Keratinocyte (primary cell): ENCODE data around the gene CLCN3. TPM values are rescaled to one million over a fixed set of nuclear protein-coding genes. Genes with fewer than 3 reads are reported as not detected.

Source experiments
- DNase-seq: peaks from one replicate; pipeline ENCODE4 v3.0.0-alpha.2; 2011; ENCODE audit warnings: low read depth, missing footprints, low spot score
- FAIRE-seq: peaks from 2 replicates; lab custom pipeline; 2011; peaks lifted over from hg19 to GRCh38; lab: Jason Lieb, UNC
- H2AFZ ChIP-seq: 2 replicates; pipeline ENCODE4 v1.6.0; 2012; ENCODE audit warnings: low read length, control low read depth, inconsistent platforms; ENCODE audit not compliant: control insufficient read depth
- H3K27ac ChIP-seq: 2 replicates; pipeline ENCODE4 v1.5.1; 2011; ENCODE audit warnings: low read length; ENCODE audit not compliant: control insufficient read depth, insufficient read depth
- H3K27me3 ChIP-seq: 3 replicates; pipeline ENCODE4 v1.6.0; 2011; ENCODE audit warnings: low read length; ENCODE audit not compliant: control insufficient read depth, insufficient read depth; ENCODE audit errors: extremely low read depth
- H3K36me3 ChIP-seq, 2 experiments: 2 replicates in 1 of 2; 3 replicates in 1 of 2; pipeline ENCODE4 v1.5.1; 2011; ENCODE audit warnings: low read length in 2 of 2, mild to moderate bottlenecking in 1 of 2; ENCODE audit not compliant: control insufficient read depth in 2 of 2, insufficient read depth in 2 of 2; ENCODE audit errors: extremely low read depth in 1 of 2
- H3K4me1 ChIP-seq: 3 replicates; pipeline ENCODE4 v1.5.1; 2011; ENCODE audit warnings: low read length; ENCODE audit not compliant: control insufficient read depth, insufficient read depth; ENCODE audit errors: extremely low read depth
- H3K4me2 ChIP-seq: 3 replicates; pipeline ENCODE4 v1.6.0; 2011; ENCODE audit warnings: low read depth, low read length; ENCODE audit not compliant: control insufficient read depth, insufficient read depth; ENCODE audit errors: extremely low read depth
- H3K4me3 ChIP-seq, 3 experiments: fragments of 200-600 bp in 1 of 3; sonication (generic) in 1 of 3; 2 replicates in 2 of 3; 3 replicates in 1 of 3; pipeline ENCODE4 v1.5.1; 2011 to 2016; ENCODE audit warnings: low read length in 3 of 3, mild to moderate bottlenecking in 3 of 3, control low read depth in 2 of 3, inconsistent platforms in 1 of 3, low read depth in 1 of 3, mixed read lengths in 1 of 3, mixed run types in 1 of 3, moderate library complexity in 1 of 3; ENCODE audit not compliant: control insufficient read depth in 2 of 3, insufficient read depth in 2 of 3; ENCODE audit errors: extremely low read depth in 1 of 3
- H3K79me2 ChIP-seq: 2 replicates; pipeline ENCODE4 v1.6.0; 2012; ENCODE audit warnings: low read length; ENCODE audit not compliant: control insufficient read depth, insufficient read depth
- H3K9ac ChIP-seq: 3 replicates; pipeline ENCODE4 v1.6.0; 2011; ENCODE audit warnings: low read length; ENCODE audit not compliant: control insufficient read depth, insufficient read depth; ENCODE audit errors: extremely low read depth
- H3K9me1 ChIP-seq: 3 replicates; pipeline ENCODE4 v1.6.0; 2011; ENCODE audit warnings: low read length; ENCODE audit not compliant: control insufficient read depth, insufficient read depth; ENCODE audit errors: extremely low read depth
- H3K9me3 ChIP-seq: 2 replicates; pipeline ENCODE4 v1.5.1; 2012; ENCODE audit warnings: low read depth, low read length; ENCODE audit not compliant: control insufficient read depth
- H4K20me1 ChIP-seq: 3 replicates; pipeline ENCODE4 v1.6.0; 2011; ENCODE audit warnings: low read length; ENCODE audit not compliant: control insufficient read depth, insufficient read depth; ENCODE audit errors: extremely low read depth
- CTCF ChIP-seq, 3 experiments: IDR thresholded peaks in 1 of 3; conservative IDR thresholded peaks in 1 of 3; optimal IDR thresholded peaks in 1 of 3; 2 replicates in 2 of 3; 3 replicates in 1 of 3; pipeline versions ENCODE3 to v1.5.1; 2011; ENCODE audit warnings: low read length in 3 of 3, mild to moderate bottlenecking in 3 of 3, moderate library complexity in 2 of 3, control low read depth in 1 of 3, inconsistent platforms in 1 of 3; ENCODE audit not compliant: insufficient read depth in 2 of 3; ENCODE audit errors: extremely low read depth in 1 of 3
- EZH2 ChIP-seq: IDR thresholded peaks from one replicate; pipeline ENCODE4 v1.6.1; 2012; ENCODE audit warnings: inconsistent platforms, mild to moderate bottlenecking, low read length, moderate library complexity
- dilution Hi-C: fragments of 300-500 bp; cut with MboI; formaldehyde crosslinking; loops from one replicate; pipeline ENCODE4 v1.7.0; 2020; ENCODE audit warnings: low sequenced_read_pairs; ENCODE audit not compliant: extremely low pct_ligation_motif_present
- polyA plus RNA-seq, 5 experiments: library from polyadenylated mRNA; depleted of rRNA in 3 of 5; stranded (reverse) in 3 of 5; stranded (forward) in 1 of 5; unstranded in 1 of 5; fragments of >200 nt; gene quantifications; 1 replicate in 1 of 5; 2 replicates in 3 of 5; 3 replicates in 1 of 5; pipeline versions ENCODE4 v1.2.1 to v1.2.3, GENCODE V29; 2011 to 2012; ENCODE audit warnings: missing spikeins in 2 of 5, low read depth in 1 of 5, low replicate concordance in 1 of 5

The CLCN3 gene
- polyA plus RNA-seq, 1 donor (not counting 4 experiments of a cell fraction or from before 2014, with no cell fraction given), result 34.2 TPM

- dilution Hi-C loops, result no loop called here
- Histone ChIP-seq H3K9ac (no peak overlapping the region), H3K9me1 (no peaks in the 10 kb centered on the region), H3K27ac (peak overlapping the region; percentile 39), H3K36me3 (peaks cover 0 to 3% of the 10 kb centered on the region in 2 experiments), H3K4me1 (peaks cover 12% of the 10 kb centered on the region), H3K4me3 (no peak overlapping the region), H3K9me3 (no peaks in the 10 kb centered on the region), H3K27me3 (no peaks in the 10 kb centered on the region), H3K4me2 (no peak overlapping the region), H3K79me2 (peaks cover 16% of the 10 kb centered on the region), H2AFZ (no peak overlapping the region), H4K20me1 (no peaks in the 10 kb centered on the region)
- no peak for TF ChIP-seq EZH2
- TF ChIP-seq CTCF (optimal IDR thresholded peaks at IDR 0.05 in 1 of 3, IDR thresholded peaks at IDR 0.05 in 1 of 3, conservative IDR thresholded peaks at IDR 0.05 in 1 of 3; ENCODE audit: extremely low read depth in 1 of 3, insufficient read depth in 2 of 3, low read length in 3 of 3), result no peak
- DNase-seq, result no peak
- no peak for FAIRE-seq
Measured at GRCh38 chr4:169604903-169605331, 15.5 kb upstream of the CLCN3 start.

- Histone ChIP-seq H3K27me3 (no peaks in the 10 kb centered on the region), H2AFZ (no peak overlapping the region), H3K27ac (peak overlapping the region; percentile 99), H3K79me2 (peaks cover 34% of the 10 kb centered on the region), H3K4me3 (peak overlapping the region; percentile 89 to 97 (median 91)), H3K9me3 (no peaks in the 10 kb centered on the region), H3K9me1 (no peaks in the 10 kb centered on the region), H3K36me3 (no peaks in the 10 kb centered on the region), H3K4me1 (peaks cover 18% of the 10 kb centered on the region), H4K20me1 (no peaks in the 10 kb centered on the region), H3K9ac (peak overlapping the region; percentile 99), H3K4me2 (peak overlapping the region; percentile 75)
- FAIRE-seq (peak; percentile 13), DNase-seq (no peak)
- TF ChIP-seq CTCF (optimal IDR thresholded peaks at IDR 0.05 in 1 of 3, IDR thresholded peaks at IDR 0.05 in 1 of 3, conservative IDR thresholded peaks at IDR 0.05 in 1 of 3; ENCODE audit: extremely low read depth in 1 of 3, insufficient read depth in 2 of 3, low read length in 3 of 3) (no peak), EZH2 (no peak)
- dilution Hi-C loops, result no loop called here
Measured at GRCh38 chr4:169611157-169611556, 9.2 kb upstream of the CLCN3 start.
